Stimulated activated naive CD4-positive, alpha-beta T cell treated with Interleukin-2 at 50 U/mL for 16 hours (primary cell): Measurements from ENCODE around the gene NKD1.

Source experiments
- DNase-seq: peaks from one replicate; lab custom pipeline; 2025; lab: John Stamatoyannopoulos, UW

NKD1 gene

DNA sequence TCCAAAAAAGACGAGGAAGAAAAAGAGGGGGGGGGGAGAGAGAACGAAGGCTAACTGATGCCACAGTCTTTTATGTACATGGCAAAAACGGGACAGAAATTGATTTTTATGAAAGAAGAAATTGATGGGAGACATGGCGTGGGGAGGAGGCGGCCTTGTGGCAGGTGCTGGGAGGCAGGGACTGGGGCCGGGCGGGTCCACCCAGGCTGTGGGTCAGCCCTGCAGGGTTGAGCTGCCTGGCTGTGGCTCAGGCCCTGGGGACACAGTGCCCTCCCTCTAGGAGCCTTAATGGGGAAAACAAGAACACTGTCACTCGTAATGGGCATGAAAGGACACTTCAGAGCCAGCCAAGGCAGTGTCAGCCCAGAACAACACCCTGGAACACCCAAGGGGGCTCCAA is 98.1 kb downstream of the NKD1 start:
- no peak for DNase-seq

DNA sequence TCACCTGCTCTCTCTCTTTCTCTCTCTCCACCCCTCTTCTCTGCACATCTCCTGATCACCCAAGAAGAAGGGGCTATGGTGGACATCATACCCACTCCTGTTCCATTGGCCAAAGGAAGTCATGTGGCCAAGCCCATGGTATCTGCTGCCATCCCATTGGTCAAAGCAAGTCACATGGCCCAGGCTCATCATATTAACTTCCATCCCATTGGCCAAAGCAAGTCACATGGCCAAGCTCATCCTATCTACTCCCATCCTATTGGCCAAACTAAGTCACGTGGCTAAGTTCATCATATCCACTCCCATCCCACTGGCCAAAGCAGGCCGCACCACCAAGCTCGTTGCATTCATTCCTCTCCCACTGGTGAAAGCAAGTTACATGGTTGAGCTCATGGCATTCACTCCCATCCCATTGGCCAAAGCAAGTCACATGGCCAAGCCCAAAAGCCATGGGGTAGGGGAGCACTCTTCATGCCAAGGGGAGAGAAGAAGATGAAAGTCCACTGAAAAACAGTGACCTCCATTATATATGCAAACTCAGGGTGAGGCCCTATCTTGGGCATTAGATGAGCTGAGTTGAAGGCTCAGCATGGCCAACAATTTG is 103.7 kb downstream of the NKD1 start:
- DNase-seq, result no peak

DNA sequence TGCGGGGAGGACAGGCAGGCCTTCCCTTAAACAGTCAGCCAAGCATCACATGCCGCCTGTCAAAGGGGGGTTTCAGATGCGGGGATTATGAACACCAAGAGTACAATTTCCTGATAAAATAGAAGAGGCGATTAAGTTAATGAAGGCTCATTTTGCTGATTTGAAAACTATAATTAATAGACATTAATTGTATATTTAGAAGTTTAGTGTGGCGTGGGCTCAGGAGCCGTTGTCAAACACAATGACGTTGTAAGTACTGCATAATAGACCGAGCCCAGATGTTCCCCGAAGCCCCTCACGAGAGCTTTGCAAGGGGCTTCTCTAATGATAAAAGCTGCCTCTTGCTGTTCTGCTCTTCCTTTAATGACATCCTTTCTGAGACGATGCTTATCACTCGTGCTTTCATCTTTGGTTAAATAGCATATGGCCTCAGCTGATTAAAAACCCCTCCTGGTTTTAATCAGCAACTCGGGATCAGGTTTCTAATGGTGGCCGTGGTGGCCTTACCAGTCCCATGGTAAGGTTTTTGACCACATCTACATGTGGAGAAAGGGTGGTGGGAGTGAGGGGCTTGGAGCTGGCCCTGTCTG is 104.7 kb downstream of the NKD1 start:
- no peak for DNase-seq

DNA sequence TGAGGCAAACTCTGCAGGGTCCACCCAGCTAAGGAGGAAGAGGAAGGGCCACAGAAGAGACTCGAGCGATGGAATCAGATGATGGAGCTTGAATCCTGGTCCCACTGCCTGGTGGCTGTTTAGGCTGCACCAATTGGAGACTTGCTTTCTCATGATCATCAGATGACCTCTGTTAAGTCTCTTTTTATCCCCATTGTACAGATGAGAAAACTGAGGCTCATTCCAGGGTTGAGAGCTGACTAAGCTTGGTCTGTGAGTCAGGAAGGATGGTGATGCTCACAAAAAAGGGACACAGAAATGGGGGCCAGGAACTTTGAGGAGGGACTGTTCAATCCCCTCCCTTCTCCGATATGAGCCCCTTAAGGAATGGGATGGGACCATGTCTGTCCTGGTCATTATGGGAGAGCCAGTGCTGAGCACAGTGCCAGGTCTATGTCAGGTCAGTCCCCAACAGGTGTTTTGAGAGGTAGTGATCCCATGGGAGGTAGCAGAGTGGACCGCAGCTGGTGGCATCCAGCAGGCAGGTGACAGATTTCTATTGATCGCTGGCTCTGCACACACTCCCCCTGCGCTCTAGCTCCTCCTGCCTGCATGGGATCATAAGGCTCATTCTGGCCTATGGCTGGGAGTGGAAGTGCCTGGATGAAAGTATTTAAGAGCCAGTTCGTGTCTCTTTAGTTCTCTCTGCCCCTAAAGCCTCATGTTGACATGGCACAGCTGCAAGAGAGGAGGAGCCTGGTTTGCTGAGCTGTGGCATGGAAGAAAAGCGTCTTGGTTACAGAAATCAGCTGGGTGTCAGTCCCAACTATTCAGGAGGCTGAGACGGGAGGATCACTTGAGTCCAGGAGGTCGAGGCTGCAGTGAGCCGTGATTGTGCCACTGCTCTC is 105.7 kb downstream of the NKD1 start:
- DNase-seq, result no peak

DNA sequence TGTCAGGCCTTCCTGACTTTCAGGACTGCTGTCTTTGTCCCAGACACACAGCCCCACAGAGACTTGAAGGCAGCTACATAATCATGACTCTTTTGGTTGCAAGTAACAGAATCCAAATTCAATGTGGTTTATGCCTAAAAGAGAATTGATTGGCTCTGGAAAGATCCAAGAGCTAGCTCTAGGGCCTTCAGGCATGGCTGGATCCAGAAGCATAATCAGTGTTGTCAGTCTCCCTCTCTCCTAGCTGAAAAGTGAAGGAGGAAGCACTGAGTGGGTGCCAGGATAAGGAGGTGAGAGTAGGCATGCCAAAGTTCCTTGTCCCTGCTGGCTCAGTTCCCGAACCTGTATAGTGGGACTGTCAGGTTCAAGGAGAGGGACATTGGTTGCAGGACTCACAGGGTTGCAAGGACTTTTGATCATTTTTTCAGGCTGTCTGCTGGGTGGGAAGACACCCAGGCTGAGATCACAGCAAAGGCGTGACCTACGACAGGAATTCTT is 107.4 kb downstream of the NKD1 start:
- DNase-seq, result no peak

DNA sequence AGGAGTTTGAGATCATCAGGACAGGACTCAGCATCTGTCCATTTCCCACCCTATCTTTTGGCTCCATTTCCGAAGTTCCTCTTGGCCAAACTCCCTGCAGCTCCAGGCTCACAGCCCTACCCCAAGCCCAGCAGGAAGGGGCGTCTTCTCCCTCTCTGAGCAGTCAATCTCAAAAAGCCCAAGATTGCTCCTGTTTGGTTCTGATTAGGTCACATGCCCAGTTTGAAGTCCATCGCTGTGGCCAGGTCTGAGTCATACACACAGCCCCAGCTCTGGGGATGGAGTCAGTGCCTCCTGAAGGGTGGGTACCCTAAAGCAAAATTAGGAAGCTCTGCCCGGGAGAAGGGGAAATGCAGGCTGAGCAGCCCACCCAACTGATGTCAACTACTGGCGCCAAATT is 109.0 kb downstream of the NKD1 start:
- no peak for DNase-seq

DNA sequence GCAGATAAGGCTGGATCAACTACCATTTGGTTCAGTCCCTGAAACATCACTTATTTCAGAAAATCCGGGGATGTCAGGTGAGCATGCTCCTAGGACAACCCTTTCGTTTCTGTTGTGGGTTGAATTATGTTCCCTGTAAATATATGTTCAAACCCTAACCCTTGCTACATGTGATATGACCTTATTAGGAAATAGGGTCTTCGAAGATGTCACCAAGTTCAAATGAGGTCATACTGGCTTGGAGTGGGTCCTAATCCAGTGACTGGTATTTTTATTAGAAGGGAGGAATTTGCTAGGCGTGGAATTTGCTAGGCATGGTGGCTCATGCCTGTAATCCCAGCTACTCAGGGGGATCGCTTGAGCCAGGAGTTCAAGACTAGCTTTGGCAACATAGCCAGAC is 111.6 kb downstream of the NKD1 start:
- no peak for DNase-seq

DNA sequence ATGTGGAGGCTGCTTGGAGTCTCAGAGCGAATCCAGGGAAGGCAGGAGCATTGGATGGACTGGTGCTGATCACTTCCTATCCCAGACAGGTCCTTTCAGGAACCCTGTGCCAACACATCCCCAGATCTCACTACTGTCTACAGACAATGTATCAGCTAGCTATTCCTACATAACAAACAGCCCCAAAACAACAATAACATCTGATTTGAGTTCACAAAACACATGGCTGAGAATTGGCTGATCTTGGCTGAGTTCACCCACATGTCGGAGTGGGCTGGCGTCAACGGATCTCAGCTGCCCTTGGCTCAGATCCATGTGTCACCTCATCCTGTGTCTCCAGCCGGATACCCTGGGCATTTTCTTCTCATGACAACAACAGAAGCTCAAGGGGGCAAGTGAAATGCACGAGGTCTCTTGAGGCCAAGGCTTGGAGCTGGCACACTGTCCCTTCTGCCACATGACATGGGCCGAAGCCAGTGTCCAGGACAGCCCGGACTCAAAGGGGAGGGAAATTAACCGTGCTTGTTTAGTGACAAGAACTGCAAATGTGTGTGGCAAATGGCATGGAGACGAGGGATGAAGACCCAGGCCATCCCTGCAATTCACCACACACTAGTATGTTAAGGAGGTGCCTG is 114.2 kb downstream of the NKD1 start:
- DNase-seq, result no peak

DNA sequence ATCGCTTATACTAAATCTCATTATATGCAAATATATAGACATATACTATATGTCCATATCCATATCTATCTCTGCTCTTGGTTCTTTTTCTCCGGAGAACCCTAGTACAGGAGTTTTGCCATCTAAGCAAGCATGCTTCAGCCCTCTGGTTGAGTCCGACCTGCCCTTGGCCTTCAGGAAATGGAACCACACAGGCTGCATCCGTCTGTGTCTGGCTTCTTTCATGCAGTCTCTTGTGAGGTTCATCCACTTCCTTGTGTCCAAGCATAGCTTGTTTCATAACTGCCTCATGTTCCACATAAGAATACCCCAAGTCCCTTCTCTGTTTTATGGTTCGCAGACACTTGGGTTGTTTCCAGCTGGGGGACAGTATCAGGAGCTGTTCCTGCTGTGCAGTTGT is 116.1 kb downstream of the NKD1 start:
- no peak for DNase-seq

DNA sequence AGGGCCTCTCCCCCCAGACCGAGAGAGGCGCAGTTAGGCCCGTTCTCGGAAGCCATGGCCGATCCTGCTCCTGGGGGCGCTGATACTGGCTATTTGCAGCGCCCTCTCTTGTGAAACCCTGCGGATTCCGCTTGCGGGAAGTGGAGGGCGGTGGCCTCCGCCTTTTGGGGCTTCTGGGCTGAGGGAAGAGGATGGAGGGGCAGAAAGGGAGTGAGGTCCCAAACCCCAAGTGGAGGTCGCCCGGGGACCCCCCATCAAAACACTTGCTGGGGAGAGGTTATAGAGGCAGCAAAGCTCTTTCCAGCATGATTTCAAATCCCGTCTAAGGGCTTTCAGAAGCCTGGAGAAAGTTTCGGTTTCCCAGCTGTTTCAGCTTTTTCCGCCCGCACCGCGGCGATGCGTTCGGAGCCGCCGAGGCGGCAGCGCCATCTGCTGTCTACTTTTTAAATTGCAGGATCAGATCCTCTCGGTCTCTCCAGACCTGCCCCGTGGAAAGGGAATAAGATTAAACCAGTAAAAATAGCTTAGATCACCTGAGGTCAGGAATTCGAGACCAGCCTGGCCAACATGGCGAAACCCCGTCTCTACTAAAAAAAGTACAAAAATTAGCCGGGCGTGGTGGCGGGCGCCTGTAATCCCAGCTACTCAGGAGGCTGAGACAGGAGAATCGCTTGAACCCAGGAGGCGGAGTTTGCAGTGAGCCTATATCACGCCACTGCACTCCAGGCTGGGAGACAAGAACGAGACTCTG is 117.1 kb downstream of the NKD1 start:
- peak; percentile 58 for DNase-seq

DNA sequence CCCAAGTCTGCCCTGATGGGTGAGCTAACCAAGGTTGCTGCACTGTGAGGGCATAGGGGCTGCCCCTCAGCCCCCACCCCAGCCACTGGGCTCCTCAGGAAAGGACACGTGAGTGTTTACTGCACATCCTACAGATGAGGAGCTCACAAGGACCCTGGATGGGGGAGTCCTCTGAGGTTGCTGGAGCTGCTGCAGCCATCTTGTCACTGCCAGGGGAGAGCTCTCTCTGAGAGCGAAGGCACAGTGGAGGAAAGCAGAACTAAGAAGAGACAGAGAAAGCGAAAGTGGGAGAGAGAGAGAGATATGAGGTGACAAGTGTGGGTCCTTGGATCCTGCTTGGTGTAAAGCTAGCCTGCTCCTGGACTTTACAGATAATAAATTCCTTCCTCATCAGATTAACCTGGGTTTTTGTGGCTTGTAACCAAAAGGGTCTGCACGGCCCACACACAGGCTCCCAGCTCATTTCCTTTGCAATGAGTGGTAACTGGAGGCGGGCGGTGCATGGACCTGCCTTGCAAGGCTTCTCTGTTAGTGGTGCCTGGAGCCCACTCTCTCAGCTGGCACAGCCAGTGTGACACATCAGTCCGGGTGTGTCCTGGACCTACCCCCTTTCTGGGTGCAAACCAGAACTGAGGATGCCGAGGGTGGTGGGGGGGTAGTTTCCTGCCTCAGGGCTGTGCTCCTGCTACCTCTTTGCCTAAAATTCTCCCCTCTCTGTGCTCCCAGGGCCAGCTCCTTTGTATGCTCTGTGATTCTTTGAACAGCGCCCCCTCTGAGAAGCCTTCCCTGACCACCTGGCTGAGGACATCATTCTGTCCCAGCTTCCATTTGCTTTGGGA is 118.7 kb downstream of the NKD1 start:
- DNase-seq, result peak; percentile 41

DNA sequence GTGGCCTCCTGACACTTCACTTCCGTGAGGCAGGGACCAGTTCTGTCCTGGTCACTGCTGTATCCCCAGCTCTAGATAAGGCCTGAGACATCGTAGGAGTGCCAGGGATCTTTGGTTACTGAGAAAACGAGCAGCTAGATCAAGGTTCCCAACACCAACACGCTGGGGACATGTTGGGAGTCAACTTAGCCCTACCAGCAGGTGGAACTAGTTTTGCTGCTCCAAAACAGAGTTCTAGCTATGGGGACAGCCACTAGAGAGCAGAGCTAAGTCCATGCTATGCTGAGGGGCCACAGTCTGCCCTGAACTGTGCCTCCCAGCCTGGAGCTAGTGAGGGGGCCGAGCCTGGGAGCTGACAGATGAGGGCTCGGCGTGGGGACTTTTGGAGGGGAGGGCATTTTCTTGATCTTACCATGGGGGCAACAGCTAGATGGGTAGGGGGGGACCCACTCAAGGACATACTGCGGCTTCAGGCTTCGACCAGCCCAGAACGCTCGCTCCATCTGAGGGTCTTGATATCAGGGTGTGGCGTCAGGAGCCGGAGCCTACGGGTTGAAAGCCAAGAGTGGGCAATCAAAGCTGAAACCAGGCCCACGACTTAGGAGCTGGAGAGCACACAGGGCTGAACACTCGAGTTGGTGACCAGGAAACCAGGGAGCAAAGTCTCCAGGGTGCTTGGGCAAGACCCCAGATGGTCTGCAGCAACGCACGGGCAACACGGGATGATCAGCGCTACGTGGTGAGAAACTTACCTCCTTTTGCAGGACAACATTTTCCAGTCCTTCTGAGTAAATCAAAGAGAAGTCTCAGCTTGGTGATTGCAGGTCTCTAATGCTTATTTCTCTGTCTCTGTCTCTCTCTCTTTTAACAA is 119.5 kb downstream of the NKD1 start:
- no peak for DNase-seq

DNA sequence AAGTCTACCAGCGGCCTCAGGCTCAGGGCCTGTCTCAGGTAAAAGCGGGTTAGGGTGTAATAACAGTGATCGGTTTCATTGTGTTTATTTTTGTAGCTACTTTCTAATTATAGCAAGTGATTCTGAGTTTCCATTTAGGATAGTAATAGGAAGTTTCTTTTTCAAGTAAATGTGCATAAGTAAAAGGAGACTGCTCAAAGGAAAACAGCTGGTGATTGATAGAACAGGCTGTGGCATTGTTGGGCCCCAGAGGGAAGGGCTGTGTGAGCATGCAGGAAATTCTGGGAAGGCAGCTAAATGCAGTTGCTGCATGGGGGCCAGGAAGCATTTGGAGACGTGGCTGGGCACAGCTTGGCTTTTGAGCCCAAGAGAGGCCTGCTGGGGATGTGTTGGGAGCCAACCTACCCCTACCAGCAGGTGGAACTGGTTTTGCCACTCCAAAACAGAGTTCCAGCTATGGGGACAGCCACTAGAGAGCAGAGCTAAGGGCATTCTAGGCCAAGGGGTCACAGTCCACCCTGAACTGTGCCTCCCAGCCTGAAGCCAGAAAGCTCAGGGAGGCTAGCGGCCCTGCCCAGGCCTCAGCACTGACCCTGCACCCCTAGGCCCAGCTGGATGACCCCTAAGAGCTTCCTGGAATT is 120.3 kb downstream of the NKD1 start:
- no peak for DNase-seq

DNA sequence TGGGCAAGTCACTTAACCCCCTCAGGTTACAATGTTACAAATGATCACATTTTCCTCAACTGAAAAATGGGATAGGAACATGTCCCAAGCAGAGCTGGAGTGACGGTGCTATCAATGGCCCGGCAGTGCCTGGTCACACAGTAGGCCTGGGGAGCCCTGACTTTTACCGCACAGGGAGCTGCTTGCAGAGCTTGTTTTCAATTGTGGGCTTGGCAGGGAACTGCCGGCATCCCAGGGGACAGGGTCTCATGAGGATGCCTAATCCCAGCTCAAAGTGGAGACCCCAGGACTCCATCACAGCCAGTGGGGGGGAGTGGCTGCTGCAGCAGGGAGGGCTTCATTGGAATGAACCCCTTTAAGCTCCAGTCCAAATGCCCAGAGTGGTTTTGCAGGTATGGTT is 121.5 kb downstream of the NKD1 start:
- no peak for DNase-seq

DNA sequence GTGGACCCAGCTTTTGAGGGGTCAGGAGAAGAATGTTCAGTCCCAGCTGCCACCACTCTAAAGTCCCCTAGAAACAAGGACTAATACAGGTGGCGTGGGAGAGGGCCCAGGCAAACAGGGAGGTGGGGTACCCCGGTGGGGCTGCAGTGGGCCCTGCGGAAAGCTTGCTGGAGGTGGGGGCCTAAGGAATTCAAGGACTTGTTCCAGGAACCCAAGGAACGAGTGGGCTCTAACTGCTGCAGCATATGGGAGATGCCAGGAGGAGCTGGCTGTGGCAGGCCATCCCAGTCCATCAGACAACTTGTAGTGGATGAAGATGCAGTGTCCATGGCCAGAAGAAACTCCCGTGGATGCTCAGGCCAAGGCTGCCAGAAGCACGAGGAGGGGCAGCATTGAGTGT is 122.3 kb downstream of the NKD1 start:
- DNase-seq, result no peak

DNA sequence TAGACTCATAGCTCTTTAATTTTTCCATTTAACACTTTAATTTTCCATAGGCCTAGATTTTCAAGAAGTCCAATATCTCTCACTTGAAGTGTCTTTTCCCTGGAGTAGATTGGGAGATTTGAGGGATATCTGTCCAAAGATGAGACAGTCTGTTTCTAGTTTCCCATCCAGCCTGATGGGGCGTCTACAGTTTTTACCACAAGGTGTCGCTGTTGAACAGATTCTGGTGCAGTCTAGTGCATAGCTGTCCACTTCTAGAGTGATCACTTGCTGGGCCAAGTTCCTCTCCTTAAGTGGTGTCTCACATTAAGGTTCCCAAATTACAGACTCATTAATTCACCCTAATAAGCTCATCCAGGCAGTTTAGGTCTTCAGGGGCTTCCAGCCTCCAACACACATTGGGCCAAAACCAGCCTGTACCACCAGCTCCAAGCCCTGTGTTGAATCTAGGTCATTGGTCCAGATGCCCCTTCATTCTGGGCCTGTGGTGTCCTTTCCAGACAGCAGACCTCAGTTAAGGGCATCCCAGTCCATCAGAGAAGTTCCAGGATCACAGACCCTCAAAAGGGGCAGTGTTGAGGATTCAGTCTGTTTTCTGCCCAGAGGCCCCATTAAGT is 123.6 kb downstream of the NKD1 start:
- peak; percentile 18 for DNase-seq

DNA sequence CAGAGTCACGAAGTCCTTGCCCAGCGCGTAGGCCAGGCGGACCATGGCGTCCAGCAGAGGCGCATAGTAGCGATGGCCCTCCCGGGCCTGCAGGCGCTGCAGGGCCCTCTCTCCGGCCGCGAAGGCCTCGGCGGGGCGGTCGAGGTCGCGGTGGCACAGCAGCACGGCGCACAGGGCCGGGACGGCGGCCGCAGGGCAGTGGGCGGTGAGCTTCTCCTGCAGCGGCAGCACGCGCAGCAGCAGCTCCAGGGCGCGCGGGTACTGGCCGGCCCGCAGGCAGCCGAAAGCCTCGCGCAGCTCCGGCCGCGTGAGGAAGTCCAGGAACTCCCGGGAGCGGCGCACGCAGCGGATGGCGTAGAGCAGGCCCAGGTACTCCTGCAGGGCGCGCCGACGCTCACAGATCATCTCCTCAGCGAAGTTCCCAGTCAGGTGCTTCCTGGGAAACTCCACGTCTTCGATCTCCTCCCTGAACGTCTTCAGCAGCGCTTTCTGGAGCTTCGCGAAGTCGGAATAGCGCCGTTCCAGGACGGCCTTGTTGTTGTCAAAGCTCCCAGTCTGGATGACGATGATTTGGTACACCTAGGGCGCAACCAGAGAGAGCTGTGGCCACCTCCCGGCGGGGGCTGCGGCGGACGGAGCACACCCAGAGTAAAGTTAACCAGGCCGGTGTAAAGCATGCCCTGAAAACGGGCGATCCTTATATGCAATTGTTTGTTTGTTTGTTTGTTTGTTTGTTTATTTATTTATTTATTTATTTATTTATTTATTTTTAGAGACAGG is 125.5 kb downstream of the NKD1 start:
- DNase-seq, result no peak

DNA sequence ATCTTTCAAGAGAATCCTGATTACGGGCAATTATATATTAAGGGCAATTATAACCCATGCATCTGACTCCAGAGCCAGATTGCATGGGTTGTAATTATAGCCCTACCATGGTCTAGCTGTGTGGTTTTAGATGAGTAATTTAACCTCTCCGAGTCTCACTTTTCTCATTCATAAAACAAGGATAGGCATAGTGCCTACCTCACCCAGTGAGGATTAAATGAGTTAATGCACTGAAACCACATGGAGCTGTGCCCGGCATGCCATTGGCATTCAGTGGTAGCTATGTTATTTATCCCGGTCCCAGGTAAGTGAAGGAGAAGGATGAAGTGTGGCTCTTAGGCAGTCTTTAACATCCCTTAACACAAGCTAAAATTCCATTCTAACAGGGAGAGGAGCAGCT is 126.6 kb downstream of the NKD1 start:
- no peak for DNase-seq
